ENCODE measurements around the gene CAMK1D.
A peak's percentile ranks its signal among the peaks of the same experiment; 100 is the strongest.

Gene CAMK1D

DNA sequence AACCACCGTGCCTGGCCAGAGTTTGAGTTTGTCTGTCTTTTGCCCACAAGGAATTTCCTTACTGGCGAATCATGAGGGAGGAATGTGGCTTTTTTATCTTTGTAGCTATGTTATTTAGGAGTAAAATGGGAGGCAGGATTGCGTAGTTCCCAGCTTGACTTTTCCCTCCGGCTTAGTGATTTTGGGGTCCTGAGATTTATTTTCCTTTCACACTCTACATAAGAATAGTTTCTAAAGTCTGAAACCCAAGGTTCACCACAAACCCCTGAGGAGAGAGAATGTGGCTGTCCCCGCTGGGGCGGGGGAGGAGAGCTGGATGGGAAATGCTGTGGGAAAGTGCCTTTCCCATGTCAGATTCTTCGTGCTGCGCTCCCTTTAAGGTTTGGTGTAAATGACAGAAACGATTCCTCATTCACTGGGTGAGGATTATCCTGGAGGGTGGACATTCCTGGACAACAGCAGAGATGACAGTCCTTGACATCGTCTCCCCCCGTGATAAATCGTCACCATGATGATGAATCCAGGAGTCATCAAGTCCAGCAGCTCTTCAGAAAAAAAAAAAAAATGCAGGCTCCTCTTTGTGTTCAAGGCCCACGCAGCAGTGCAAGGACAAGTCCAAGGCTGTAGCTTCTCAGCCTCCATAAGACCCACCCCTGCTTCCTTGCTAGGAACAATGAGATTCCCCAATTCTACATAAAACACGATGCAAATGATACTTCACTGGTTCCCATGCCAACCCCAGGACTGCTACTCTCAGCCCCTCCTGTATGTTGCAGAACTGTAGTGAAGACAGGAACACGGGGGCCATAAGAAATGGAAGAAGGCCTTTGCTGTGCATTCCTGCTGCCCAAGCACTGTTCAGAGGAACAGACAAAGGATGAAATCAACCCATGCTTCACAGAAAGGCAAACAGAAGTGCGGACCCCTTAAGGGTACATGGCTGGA lies 419.1 kb downstream of the CAMK1D start:
- peak; percentile 26 for DNase-seq (ENCODE audit: low read depth)

DNA sequence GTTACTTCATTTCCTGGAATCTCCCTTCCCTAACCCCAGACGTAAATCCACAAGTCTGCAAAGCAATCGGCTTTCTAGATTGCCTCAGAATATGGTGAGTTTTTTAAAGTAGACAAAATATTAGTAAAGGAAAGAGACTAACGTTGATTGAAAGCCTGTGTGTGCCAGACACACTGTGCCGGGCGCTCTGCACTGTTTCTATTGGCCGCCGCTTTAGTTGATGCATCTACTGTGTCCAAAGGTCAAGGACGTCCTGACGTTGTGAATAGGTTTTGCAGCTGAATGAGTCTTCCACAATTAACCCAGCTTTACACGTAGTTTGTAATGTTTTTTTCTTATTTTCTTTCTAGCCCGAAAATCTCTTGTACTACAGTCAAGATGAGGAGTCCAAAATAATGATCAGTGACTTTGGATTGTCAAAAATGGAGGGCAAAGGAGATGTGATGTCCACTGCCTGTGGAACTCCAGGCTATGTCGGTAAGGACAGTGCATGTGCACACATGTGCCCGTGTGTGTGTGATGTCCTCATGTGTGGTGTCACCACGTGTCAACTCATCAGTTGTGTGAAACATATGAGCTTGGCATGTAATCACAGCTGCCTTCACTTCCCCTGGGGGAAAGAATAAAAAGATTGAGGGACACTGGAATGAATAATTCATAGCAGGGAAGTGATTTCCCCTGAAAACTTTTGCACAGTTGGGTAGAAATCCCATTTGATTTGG lies 420.1 kb downstream of the CAMK1D start:
- no peak for DNase-seq (ENCODE audit: low read depth)

DNA sequence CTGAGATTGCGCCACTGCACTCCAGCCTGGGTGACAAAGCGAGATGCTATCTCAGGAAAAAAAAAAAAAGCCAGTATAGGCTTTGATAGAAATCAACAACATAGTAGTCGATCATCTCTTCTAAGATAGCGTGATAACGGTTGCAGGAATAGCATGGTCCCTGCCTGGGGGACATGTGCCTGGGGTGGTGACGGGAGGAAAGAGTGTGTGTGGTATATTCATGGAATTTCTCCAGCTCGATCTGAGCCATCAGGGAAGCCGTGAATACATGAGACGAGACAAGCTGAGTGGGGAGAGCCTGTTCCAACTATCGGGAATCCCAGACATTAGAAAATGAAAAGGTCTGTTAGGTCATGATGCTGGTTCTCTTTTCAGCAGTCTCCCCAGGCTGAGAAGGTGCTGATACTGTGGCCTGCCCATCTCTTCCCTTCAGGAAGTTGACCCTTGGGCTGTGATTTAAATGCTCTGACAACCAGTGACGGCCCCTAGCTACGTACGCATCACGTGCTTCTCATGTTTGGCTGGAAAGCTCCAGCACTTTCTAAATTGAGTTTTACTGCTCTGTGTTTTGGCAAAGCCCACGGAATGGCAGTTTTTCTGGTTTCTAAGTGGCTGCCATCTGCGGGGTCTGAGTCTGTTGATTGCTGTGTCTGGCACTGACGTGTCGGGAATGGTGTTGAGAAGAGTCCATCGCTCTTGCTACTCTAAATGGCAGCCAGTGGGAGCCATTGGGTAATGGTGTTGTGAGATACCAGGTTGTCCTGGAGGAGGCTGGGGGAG lies 422.8 kb downstream of the CAMK1D start:
- DNase-seq (ENCODE audit: low read depth) = no peak

DNA sequence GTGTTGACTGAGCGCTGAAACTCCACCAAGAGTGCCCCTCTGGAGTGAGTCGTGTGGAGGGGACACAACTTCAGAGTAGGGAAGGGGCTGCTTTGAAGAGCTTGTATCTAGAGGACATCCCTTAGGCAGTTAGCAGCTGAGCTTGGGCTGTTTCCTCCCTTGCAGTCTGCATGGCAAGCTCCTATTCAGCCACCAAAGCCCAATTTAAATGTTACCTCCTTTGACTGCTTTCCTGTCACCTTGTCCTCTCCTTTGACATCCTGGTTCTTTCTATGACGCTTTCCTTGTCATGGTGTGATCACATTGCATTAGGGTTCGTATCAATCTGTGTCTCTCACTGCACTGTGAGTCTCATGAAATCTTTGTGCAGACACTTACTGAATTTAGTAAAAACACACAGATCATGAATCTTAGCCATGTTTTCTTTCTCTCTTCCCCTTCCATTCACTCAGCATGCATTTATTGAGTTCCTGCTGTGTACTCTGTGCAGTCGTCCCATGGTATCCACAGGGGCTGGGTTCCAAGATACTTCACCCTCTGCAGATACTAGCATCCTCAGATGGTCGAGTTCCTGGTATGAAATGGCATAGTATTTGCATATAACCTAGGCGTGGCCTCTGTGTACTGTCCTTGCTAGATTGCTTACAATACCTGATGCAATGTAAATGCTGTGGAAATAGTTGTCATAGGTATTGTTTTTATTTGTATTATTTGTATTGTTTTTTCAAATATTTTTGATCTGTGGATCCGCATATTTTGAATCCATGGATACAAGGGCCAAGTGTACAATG lies 423.6 kb downstream of the CAMK1D start:
- no peak for DNase-seq (ENCODE audit: low read depth)

DNA sequence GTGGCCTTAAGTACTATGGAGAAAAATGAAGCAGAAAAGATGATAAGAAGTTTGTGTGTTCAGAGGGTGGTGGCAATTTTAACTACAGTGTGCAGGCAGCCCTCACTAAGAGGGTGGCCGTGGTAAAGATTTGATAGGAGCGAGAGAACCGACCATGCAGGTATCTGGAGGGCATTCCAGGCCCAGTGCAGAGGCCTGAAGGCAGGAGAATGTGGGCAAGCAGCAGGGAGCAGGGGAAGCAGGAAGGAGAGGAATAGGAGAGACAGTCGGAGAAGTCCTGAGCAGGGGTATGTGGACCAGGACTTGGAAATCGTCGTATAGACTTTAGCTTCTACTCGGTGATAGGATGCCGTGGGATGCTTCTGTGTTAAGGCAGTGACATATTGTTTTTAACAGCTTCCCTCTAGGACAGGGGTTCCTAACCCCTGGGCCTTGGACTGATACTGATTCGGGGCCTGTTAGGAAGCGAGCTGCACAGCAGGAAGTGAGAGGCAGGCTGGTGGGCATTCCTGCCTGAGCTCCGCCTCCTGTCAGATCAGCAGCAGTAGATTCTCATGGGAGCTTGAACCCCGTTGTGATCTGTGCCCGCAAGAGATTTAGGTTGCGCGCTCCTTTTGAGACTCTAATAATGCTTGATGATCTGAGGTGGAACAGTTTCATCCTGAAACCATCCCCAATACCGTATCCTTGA lies 425.0 kb downstream of the CAMK1D start:
- no peak for DNase-seq (ENCODE audit: low read depth)

DNA sequence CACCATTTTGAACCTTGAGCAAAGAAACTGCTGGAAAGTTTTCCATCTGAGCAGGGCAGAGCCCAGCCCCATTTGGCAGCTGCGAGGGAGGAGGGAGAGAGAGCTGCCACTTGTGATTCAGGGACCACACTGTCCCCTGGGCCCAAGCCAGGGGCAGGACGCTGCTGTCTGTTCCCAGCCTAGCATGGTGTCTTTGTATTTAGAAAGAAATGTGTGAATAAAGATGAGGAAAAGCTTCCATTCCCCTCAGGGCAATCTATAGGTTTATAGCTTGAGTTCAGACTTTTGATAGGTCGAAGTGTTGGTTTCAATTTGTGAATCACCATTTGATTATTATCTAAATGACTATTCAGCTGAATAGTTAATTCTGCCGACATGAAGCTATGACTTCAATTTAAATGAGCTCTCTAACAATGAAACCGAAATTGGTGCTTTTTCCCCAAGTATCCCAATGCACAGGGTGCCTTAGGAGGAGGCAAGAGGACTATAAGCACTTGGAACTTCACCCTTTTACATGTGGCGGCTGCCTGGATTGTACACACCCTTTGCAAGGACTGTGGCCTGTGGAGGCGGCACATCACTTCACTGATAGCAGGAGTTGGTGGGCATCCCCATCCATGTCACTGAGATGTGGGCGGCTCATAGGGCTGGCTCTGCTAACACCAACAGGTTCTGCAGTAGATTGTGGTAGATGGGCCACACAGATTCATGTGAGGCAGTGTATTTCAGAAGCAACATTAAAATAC lies 428.7 kb downstream of the CAMK1D start:
- no peak for DNase-seq (ENCODE audit: low read depth)

DNA sequence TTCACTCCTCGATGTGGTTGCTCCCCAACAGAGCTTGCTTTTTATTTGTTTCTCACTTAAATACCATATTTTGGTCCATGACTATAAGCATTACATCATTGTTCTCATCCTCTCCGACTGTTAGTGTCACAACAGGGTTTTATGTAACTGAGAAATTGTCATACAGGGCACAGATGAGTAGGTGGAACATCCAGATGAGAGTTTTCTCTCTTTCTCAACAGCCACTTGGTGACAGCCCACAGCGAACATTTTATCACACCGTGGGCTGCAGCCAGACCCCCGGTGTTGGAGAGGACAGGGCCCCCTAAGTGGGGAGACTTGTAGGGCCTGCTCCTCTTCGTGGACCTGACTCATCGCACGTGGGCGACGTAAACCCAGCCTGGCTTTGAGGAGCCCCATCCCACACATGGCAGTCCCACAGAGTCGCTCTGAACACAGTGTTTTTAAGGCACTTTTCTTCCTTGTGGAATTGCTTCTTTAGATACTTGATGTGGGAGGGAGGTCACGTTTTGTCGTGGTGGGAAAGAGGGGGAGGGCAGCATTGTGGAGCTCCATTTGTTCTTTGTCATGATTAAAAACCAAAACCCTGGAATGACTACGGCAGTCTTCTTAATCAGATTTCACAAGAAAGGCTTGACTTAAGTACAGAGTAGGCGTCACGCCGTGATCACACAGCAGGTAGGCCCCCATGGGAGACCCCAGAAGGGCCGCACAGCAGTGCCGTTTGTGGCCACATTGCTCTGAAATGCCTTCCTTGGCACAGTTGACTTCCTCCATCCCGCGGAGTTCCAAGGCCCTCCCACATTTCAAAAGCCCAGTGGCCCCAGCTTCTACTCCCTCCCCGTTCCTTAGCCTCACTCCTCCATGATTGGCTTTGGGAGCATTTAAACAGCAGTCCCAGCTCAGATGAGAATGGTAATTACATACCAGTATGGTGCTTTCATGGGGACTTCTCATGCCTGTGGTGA lies 431.6 kb downstream of the CAMK1D start:
- DNase-seq (ENCODE audit: low read depth) = no peak

DNA sequence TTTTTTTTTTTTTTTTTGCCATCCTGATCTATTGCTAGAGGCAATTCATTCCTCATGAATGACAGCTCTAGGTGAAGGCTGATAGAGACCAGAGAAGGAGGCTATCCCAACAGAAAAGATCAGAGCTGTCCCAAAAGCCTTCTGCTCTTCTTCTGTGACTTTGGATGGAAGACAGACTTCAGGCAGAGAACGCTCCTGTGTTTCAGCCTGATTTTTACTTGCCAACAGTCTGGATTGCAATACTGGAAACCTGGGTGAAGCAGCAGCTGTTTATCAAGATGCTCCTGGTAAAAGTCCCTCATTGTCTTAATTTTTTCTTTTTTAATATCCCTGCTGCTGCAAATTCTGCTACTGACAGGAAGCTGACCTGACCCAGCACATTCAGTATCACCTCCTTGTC lies 432.6 kb downstream of the CAMK1D start:
- no peak for DNase-seq (ENCODE audit: low read depth)

DNA sequence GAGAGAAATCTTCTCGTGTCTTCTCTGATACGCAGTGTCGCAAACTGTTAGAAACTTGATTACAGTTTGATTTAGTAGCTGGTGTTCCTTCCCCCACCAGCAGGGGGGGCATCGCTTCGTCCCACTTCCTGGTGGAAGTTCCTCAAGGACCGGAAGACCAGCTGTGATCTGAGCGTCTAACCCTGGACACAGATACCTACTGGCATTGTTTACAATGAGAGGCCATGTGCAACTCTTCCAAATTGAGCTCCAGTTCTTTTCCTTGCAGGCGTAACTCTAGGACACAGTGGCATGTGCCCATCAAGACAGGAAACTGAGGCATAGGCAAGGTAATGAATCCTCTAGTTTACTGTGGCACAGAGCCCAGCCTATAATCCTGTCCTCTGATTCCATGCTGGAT lies 433.2 kb downstream of the CAMK1D start:
- DNase-seq (ENCODE audit: low read depth) = peak; percentile 34

DNA sequence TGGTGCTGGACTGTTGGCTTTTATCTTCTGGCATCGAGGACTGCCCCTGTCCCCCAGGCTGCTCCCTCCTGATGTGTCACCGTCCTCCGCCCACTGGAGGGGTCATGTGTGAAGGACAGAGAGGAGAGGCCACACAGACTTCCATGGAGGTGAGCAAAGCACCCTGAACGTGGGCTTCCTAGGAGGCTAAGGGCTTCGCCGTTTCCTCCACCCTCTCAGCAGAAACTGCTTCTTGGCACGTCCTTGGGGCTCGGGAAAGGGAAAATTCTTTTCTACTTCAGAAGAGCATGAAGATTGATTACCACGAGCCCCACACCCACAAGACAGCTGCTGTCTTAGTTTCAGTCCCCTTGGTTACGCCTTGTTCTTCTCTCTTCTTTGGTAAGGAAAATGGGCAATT lies 433.9 kb downstream of the CAMK1D start:
- no peak for DNase-seq (ENCODE audit: low read depth)

DNA sequence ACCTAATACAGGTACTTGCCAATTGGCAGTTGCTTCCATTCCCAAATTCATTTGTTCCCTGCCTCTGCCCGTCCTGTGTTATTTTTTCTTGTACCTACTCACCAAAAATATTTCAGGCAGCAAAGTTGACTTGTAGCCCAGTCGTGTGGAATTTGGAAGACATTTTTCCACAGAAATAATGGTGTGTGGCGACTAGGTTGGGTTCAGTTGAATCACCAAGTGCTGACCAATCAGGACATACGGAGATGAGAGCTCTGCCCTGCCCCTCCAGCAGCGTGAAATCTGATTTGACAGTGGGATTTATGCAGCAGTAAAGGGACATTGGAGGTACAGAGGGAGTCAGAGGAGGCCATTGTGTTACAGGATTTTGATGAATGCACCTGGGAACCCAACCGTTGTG lies 435.3 kb downstream of the CAMK1D start:
- DNase-seq (ENCODE audit: low read depth) = no peak

DNA sequence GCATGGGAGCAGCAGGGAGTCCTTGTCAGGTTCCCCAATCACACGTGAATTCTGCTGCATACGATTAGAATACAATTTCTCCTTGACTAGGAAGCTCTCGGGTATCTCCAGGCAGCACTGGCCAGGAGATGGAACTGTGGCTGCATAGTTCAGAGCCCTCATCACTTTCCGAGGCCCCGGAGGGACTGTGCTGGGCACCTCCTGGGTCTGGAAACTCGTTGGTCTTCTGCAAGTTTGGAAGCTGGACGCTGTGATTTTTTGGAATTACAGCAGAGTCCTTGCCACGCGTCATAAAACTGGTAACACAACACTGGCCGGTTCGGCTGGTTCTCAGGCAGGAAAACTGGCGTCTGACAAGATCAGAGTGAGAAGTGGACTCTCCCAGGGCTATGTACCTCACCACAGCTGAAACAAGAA lies 436.1 kb downstream of the CAMK1D start:
- no peak for DNase-seq (ENCODE audit: low read depth)

DNA sequence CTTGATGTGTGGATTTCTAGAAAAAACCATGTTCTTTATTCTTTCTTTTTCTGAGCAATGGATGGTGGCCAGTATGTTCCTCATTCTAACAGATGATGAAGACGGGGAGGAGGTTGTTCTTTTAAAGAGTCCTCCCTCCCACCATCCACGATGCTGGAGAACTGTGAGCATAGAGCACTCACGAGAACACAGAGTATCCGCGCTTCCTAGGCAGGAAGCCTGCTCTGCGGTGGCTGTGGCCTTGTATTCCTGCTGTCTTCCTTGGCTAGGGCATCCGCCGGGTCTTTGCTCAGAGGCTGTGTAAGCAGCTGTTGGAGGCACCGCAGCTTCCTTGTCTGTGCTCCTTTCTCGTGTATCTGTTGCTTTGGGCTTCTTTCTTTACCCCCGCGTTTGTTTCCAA lies 437.9 kb downstream of the CAMK1D start:
- DNase-seq (ENCODE audit: low read depth) = no peak

DNA sequence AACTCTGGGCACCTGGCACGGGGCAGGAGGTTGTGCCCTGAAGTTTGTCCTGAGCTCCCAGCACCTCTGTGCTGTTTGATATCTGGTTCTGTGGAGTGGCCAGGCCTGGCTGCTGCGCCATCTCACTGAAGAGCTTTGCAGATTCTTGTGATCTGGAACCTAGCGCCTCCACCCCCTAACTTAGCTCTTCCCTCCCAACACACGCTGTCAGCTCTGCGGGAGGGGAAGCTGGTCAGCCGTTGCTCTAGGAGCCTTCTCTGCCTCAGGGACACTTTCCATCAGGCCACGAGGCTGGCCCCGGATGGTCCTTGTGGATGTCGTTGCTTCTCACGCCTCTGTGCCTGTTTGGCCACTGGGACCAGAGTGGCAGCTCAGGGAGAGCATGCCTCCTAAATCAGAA lies 438.9 kb downstream of the CAMK1D start:
- no peak for DNase-seq (ENCODE audit: low read depth)

DNA sequence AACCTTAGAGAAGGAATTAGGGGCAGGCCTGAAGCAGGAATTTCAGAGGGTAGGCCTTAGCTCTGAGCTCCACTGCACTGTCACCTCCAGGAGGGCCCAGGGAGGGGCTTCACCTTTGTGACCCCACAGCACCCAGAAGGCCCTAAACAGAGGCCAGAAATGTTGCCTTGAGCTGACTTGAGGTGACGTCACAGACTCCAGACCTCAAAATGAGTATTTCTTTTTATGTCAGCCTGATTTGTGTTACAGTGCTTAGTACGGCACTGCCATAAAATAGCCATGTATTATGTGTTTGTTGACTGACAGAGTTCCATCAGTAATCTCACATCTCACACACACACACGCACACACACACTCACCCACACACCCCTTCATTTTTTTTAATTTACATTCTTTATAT lies 440.9 kb downstream of the CAMK1D start:
- no peak for DNase-seq (ENCODE audit: low read depth)

DNA sequence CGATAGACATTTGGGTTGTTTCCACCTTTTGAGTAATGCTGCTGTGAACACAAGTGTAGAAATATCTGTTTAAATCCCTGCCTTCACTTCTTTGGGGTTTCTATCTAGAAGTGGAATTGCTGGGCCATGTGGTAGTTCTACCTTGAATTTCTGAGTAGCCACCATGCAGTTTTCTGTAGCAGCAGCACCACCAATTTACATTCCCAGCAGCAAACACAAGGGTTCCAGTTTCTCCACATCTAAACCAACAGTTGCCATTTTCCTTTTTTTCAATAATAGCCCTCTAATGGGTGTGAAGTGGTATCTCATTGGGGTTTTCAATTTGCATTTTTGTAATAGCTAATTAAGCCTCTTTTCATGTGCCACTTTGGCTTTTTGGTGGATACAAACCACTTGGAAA lies 442.4 kb downstream of the CAMK1D start:
- no peak for DNase-seq (ENCODE audit: low read depth)

DNA sequence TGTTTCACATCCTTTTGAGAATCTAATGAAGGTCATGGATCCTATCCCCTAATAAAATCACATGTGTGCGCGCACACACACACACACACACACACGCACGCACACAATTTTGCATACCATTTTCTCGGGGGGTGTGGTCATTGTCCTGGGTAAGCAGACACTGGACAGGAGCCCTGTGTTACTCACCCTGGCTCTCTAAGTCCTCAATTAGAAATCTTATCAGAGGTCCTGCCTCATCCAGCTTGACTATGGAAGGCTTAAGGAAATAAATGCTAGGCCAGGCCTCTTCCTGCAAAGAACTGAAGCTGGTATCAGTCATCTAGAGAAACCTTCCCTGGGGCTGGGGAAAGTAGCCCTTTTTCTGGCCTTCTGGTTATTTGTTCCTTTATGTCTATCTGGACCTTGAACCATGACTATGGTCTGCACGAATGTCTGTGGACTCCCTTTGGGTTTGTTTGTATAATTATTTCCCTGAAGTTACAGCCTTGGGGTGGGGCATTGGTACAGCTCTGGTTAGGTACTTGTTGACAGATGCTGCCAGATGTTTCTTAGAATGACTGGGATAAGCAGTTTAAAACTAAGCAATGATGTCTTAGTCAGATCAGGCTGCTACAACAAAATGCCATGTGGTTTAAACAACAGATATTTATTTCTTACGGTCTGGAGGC lies 443.7 kb downstream of the CAMK1D start:
- DNase-seq (ENCODE audit: low read depth) = no peak

DNA sequence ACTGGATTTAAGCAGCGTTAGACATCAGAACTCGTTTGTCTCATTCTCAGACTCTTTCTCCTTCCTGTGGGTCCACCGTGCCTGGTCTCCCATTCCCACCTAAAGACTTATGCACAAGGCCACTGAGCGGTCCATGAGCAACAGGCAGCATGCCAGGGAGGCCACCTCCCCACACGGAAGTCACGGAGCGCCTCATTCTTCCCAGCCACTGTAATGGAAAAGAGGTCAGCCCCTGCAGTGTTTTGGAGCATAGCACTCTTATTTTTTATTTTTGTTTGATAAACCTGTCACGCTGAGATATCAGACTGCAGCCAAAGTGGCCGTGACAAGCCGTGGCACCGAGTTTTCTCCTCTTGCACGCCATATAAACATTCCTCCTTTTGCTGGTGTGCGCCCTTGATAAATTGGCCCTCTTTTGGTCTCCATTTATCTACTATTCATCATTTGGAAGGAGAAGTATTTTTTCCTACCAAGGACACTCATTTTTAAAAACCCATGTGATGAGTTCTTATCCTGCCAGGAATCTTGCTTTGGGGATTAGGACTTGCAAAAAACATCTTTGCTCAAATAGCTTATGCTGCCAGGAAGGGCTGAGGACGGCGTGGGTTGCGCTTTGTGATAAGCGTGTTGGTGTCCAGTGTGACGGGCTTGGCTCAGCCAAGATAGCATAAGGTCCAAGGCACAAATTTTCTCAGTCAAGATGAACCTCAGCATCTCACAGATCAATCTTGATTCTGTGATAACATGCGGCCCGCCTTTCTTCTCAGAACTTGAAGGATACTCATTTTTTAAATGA lies 446.2 kb downstream of the CAMK1D start:
- DNase-seq (ENCODE audit: low read depth) = no peak

Measured in ELR (cell line).